HT-29 (cell line): ENCODE results near the gene CAMTA1. TPM values are rescaled to one million over a fixed set of nuclear protein-coding genes. Genes with fewer than 3 reads are reported as not detected.

ENCODE experiments used
- DNase-seq: peaks from one replicate; pipeline ENCODE4 v3.0.0-alpha.2; 2015; ENCODE audit warnings: low spot score
- total RNA-seq: library from RNA; depleted of rRNA; stranded (reverse); fragments of >200 nt; shearing (Covaris generic); gene quantifications from 2 replicates; pipeline ENCODE4 v1.2.3, GENCODE V29; 2014

Gene CAMTA1
- total RNA-seq, 1 experiment from 2014 or later = 62.2 TPM

- DNase-seq = no peak
Measured at GRCh38 chr1:7253988-7254587, 468.8 kb downstream of the CAMTA1 start.

GRCh38 chr1:7255303-7256058 lies 470.2 kb downstream of the CAMTA1 start:
- DNase-seq = no peak

GRCh38 chr1:7256526-7256925 lies 471.3 kb downstream of the CAMTA1 start:
- no peak for DNase-seq

- no peak for DNase-seq
Measured at GRCh38 chr1:7257225-7257624, 472.0 kb downstream of the CAMTA1 start.

- no peak for DNase-seq
Measured at GRCh38 chr1:7258589-7259135, 473.4 kb downstream of the CAMTA1 start.

GRCh38 chr1:7259955-7260354 lies 474.7 kb downstream of the CAMTA1 start:
- DNase-seq = no peak

- no peak for DNase-seq
Measured at GRCh38 chr1:7261490-7261889, 476.2 kb downstream of the CAMTA1 start.

- peak; percentile 50 for DNase-seq
Measured at GRCh38 chr1:7262611-7263010, 477.4 kb downstream of the CAMTA1 start.

- DNase-seq = no peak
Measured at GRCh38 chr1:7263021-7263960, 478.0 kb downstream of the CAMTA1 start.

GRCh38 chr1:7264101-7264500 lies 478.8 kb downstream of the CAMTA1 start:
- no peak for DNase-seq

GRCh38 chr1:7265771-7266371 lies 480.6 kb downstream of the CAMTA1 start:
- peak; percentile 95 for DNase-seq

- no peak for DNase-seq
Measured at GRCh38 chr1:7266561-7266960, 481.3 kb downstream of the CAMTA1 start.

GRCh38 chr1:7267493-7267892 lies 482.2 kb downstream of the CAMTA1 start:
- no peak for DNase-seq

GRCh38 chr1:7268983-7269382 lies 483.7 kb downstream of the CAMTA1 start:
- DNase-seq = no peak

- no peak for DNase-seq
Measured at GRCh38 chr1:7269525-7269924, 484.3 kb downstream of the CAMTA1 start.

- no peak for DNase-seq
Measured at GRCh38 chr1:7274256-7274655, 489.0 kb downstream of the CAMTA1 start.

- peak; percentile 15 for DNase-seq
Measured at GRCh38 chr1:7278045-7278444, 492.8 kb downstream of the CAMTA1 start.

- DNase-seq = no peak
Measured at GRCh38 chr1:7278827-7279765, 493.8 kb downstream of the CAMTA1 start.

- DNase-seq = no peak
Measured at GRCh38 chr1:7279769-7280168, 494.5 kb downstream of the CAMTA1 start.

- DNase-seq = no peak
Measured at GRCh38 chr1:7280347-7280960, 495.2 kb downstream of the CAMTA1 start.
